Measurements from ENCODE around the gene SLC17A9.

- no peak for TF ChIP-seq CTCF (IDR thresholded peaks at IDR 0.05)
- TF ChIP-seq POLR2A (IDR thresholded peaks at IDR 0.05), result no peak
Measured at GRCh38 chr20:62938105-62938888, 14.2 kb upstream of the SLC17A9 start, which contains the start of gene GID8.

Data from heart left ventricle (tissue), 13 donors.